HG03457 (cell line): Measurements from ENCODE around the gene IGF2BP2.
"Not testable (repeated sequence)": the region's sequence is repeated elsewhere in the genome, so short reads cannot be mapped to it uniquely, and the experiment has no call there.

ENCODE experiments used
- ATAC-seq: cut with Tn5 transposase; IDR thresholded peaks from one replicate; pipeline ENCODE4 v1.9.1; 2021; ENCODE audit warnings: moderate number of reproducible peaks; ENCODE audit not compliant: unreplicated experiment

IGF2BP2 gene

DNA sequence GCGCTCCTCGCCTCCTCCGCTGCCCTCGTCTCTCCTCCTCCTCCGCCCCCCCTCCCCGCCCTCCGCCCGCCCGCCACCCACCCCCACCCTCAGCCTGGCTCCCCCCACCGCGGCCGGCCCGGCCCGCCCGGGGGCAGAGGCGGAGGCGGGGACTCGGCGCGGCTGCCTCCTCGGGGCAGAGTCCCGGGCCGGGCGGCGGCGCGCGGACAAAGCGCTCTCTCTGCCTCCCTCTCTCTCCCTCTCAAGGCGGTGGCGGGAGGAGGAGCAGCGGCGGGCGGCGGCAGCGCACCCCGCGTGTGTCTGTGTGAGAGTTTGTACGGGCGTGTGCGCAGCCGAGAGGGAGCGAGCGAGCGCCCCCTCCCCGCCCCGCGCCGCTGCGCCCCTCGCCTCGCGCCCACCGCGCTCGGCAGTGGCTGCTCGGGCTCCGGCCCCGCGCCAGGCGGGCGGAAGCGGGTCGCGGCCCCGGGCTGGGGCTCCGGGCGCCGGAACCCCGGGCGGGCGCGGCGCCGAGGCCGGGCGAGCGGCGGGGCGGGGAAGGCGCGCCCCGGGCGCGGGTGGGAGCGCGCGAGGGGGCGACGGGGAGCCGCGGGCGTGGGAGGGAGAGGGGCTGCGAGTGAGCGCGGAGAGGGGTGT is at the start of gene IGF2BP2:
TSS of gene IGF2BP2 (minus strand) at position 37 of the 633 bp plus-strand sequence. CDS start 82 bp downstream, outside the sequence.
- no peak for ATAC-seq

DNA sequence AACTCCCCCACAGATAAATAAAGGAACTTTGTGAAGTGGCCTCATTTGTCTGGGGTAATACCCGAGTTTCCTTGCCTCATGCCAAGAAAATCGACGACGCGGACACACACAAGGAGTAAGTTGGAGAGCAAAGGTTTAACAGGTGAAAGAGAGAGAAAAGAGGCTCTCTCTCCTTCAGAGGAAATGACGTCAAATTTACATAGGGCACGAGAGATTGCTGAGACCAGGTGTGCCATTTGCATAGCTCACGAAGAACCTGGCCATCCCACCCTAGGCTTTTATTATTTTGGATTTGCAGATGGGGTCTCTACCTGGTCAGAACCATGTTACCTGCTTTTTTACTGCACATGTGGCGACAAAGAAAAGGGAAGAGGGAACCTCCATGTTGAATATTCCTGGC is 49.3 kb upstream of the IGF2BP2 start:
- ATAC-seq: no peak

DNA sequence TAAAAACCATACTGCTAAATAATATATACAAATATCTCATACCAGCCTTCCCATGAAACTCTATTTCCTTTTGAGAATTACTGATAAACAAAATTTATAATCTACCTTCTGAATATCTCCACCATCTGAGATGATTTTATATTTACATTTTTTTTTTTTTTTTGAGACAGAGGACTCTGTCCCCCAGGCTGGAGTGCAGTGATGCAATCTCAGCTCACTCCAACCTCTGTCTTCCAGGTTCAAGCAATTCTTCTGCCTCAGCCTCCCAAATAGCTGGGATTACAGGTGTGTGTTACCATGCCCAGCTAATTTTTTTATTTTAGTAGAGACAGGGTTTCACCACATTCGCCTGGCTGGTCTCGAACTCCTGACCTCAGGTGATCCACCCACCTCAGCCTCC is 42.8 kb upstream of the IGF2BP2 start:
- ATAC-seq: no peak

DNA sequence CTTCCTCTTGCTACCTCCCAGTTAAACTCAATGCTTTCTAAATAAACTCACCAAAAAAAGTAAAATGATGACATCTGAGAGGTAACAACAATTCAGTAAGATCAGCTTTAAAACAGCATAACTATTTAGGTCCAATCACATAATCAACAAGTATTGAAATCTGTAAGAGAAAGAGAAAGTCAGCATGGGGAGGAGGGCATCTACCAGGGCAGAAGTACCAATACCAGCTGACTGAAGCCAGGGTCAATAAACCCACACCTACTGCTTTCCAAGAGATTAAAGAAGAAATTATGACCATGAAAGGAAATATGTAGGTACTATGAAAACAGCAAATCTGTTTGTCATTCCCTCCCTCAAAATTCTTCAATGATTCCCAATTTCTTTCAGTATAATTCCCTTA is 42.2 kb upstream of the IGF2BP2 start:
- ATAC-seq: no peak

DNA sequence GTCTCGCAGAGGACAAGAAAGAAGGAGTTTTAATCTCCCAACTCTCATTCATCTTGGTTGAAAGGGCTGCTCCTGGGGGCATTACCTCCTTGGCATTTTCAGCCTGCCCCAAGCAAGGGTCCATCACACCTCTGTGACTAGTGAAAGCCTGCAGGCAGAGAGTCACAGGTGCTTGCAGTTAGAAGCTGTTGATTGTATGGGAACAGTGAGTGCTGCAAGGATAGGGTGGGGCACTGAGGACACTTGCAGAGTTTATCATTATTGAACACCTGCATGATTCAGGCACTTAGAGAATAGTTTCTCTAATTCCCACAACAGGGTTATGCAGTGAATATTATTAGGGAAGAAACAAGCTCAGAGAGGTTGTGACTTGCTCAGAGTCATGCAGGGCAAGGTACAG is 41.7 kb upstream of the IGF2BP2 start:
- no peak for ATAC-seq

DNA sequence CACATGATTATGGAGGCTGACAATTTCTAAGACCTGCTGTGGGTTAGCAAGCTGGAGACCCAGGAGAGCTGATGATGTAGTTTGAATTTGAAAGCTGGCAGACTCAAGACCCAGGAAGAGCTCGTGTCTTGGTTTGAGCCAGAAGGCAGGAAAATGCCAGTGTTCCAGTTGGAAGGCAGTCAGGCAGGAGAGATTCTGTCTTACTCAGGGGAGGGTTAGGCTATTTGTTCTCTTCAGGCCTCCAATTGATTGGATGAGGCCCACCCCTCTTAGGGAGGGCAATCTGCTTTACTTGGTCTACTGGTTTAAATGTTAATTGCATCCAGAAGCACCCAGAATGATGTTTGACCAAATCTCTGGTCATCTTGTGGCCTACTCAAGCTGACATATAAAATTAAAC is 40.4 kb upstream of the IGF2BP2 start:
- ATAC-seq: no peak

DNA sequence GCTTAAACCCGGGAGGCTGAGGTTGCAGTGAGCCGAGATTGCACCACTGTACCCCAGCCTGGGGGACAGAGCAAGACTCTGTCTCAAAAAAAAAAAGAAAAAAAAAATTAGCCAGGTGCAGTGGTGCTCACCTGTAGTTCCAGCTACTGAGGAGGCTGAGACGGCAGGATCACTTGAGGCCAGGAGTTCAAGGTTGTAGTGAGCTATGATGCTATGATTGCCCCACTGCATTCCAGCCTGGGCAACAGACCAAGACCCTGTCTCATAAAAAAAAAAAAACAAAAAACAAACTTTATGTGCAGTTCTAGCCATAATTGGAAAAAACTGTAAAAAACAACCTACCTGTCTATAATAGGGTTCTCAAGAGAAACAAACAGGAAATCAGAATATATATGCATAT is 39.9 kb upstream of the IGF2BP2 start:
- no peak for ATAC-seq

DNA sequence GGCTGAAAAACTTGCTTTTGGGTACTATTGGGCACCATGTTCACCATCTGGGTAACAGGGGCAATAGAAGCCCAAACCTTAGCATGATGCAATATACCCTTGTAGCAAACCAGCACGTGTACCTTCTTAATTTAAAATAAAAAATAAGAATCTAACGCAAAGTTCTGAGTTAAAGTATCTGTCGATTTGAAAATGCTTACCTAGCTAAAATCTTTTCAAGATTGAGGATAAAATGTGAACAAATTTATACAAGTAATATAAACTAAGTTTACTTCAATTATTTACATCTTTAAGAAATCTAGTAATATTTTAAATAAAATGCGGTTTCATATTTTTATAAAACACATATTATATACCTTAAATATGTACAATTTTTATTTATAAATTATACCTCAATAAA is 38.1 kb upstream of the IGF2BP2 start:
- no peak for ATAC-seq

DNA sequence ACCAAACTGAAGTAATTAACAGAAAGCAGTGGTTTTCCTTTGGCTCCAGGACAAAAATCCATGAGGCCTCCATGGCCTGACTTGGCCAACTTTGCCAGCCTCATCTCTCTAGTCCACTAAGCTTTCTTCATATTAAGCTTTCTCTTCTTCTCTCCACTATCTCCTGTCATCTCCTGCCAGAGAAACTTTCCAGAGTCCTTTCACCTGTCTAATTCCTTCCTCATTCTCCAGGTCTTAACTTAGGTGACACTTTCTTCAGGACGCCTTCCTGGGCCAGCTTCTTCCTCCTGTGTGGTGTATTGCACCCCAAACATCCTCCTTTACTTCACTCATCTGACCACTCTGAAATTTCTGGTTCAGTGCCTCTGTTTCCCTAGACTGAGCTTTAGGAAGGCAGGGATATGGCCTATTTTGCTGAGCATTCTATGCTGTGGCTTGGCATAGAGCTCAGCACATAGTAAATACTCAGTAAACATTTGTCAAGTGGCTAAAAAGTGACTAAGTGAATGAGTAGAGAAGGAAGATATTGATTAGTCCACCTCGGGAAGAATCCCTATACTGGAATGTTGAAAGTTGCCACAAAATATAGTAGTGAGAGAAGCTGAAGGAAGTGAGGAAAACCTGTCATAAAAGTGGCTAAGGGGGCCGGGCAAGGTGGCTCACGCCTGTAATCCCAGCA is 34.6 kb upstream of the IGF2BP2 start:
- no peak for ATAC-seq

DNA sequence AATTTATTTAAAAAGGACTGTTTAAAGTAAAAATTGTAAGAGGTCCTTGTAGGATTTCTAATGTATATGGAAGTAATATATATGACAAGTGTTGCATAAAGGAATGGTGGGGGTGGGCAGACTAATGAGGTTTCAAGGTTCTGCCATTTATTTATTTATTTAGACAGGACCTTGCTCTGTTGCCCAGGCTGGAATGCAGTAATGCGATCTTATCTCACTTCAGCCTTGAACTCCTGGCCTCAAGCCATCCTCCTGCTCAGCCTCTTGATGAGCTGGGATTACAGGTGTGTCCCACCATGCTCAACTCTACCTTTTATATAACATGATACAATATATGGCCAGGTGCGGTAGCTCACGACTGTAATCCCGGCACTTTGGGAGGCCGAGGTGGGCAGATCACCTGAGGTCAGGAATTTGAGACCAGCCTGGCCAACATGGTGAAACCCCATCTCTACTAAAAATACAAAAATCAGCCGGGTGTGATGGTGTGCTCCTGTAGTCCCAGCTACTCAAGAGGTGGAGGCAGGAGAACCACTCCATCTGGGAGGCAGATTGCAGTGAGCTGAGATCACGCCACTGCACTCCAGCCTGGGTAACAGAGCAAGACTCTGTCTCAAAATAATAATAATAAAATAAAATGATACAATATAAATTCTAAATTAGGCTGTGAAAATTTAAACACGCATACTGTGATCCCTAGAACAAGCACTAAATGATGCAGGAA is 33.8 kb upstream of the IGF2BP2 start:
- no peak for ATAC-seq

DNA sequence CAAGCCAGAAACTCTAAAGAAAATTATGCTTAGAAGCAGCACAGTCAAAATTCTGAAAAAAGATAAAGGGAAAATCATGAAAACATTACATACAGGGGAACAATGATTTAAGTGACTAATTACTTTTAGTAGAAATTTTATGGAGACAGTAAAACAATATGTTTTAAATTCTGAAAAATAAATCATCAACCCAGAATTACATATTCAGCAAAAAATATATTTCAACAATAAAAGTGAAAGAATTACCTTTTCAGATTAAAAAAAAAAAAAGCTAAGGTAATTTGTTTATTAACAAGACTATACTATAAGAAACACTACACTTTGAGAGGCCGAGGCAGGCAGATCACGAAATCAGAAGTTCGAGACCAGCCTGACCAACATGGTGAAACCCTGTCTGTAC is 32.4 kb upstream of the IGF2BP2 start:
- ATAC-seq: no peak

DNA sequence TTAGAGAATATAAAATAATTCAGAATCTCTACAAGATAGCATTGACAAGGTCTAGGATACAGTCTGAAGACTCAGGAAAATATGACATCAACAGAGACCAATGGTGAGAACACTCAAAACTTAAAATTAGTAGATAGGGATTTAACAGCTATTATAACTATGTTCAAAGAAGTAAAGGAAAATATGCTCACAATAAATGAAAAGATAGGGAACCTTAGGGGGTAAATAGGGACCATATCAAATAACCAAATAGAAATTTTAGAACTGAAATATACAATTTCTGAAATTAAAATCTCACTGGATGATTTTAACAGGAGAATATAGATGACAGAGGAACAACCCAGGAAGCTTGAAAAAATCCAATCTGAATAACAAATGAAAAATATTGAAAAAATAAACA is 31.8 kb upstream of the IGF2BP2 start:
- no peak for ATAC-seq

DNA sequence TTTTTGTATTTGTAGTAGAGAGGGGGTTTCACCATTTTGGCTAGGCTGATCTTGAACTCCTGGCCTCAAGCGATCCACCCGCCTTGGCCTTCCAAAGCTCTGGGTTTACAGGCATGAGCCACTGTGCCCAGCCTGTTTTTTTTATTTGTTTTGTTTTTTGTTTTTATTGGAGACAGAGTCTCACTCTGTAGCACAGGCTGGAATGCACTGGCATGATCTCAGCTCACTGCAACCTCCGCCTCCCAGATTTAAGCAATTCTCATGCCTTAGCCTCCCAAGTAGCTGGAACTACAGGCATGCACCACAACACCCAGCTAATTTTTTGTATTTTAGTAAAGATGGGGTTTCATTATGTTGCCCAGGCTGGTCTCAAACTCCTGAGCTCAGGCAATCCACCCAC is 28.9 kb upstream of the IGF2BP2 start:
- ATAC-seq: not testable (repeated sequence)

DNA sequence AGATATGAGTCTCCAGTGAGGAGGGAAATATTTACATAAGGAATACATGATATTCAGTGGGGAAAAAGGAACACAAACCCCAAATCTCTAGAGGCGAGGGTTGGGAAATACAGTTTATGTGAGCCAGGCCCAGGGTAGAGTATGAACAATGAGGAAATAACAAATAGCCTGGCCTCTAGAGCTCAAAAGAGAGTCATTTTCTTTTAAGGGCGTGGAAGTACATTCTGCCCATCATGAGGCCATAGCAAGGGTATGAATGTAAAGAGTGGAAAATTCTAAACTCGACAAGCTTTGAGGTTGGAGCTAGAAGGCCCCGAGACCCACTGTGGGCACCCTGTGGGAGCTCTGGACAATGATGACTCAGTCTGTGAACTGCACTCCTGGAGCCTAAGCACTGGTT is 27.8 kb upstream of the IGF2BP2 start:
- ATAC-seq: no peak

DNA sequence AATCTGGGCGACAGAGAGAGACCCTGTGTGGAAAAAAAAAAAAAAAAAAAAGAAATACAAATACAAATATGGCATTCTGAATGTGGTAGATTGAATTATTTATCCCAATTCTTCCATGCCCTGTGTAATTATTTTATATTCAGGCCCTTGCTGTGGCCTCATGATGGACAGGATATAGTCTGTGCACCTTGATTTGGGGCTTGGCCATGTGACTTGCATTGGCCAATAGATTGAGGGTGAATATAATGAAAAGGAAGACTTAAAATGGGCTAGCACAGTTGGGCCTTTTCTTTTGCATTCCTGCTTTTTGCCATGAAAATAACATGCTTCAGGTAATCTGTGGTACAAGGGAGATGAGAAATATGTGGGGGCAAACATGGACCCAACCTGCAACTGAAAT is 27.1 kb upstream of the IGF2BP2 start:
- no peak for ATAC-seq

DNA sequence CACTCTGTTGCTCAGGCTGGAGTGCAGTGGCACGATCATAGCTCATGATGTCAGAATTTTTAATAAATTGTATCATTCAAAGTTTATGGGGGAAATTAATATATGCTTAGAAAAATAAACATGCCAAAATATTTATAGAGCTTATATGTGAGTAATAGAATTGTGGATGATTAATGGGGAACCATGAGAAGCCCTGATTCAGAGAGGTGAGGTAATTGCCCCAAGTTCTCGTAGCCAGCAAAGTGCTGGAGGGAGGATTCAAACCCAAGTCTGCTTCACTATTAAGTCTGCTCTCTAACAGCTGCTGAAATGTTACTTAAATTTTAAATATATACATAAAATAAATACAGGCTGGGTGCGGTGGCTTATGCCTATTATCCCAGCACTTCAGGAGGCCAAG is 26.2 kb upstream of the IGF2BP2 start:
- no peak for ATAC-seq

DNA sequence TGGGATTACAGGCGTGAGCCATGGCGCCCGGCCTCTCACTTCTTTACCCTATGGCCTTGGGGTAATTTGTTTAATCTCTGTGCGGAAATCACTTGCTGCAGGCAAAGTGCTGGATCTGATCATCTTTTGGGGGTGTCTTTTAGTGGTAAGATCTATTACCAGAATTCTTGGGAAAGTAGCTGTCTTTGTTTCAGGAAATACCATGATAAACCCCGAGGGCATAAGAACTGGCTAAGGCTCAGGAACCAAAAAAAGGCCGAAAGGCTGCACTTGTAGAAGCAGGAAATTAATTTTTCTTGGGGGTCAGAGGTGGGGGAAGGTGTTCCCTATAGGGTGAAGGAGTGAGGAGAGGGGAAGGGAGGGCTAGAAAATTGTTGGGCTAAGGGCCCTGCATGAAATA is 22.7 kb upstream of the IGF2BP2 start:
- ATAC-seq: no peak

DNA sequence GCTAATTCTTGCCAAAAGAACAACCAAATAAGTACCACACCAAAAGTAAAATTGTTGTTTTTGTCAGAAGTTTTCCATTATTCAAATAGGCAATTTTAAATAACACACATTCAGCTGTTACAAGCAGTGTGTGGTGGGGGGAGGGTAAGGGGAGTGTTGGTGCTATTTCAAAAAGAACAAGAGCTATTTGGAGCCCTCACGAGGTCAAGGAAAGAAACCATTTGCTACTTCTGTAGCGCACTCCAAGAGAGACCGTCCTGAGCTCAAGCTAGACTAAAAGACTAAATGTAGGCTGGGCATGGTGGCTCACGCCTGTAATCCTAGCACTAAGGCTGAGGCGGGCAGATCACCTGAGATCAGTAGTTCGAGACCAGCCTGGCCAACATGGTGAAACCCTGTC is 21.2 kb upstream of the IGF2BP2 start:
- ATAC-seq: no peak

DNA sequence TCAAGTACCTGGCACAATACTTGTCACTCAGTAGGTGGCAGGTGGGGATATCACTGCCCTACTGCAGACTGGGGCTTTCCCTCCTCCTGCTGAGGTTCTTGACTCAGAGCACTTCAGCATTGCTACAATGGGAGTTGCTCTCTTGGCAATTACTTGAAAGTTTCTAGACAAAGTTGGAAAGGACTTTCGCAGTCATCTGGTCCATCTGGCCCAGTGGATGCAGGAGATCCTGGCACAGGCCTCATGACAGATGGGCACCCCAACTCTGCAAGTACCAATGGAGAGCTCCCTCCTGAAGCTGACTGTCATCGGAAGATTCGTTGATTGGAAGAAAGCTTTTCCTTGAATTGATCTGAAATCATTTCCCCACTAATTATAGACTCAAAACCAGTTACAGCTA is 19.2 kb upstream of the IGF2BP2 start:
- ATAC-seq: no peak

DNA sequence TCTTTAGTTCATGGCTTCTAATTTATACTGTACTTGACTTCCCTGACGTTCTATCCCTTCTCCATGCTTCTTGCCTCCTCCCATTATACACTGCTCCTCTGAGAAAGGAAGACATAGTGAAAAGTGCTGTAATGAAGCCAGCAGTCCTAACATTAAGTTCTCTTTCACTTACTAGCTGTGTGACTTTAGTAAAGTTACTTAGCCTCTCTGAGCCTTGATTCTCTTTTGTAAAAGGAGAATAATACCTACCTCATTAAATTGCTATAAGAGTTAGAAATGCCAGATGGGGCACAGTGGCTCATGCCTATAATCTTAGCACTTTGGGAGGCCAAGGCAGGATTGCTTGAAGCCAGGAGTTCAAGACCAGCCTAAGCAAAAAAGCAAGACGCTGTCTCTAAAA is 18.8 kb upstream of the IGF2BP2 start:
- ATAC-seq: no peak

DNA sequence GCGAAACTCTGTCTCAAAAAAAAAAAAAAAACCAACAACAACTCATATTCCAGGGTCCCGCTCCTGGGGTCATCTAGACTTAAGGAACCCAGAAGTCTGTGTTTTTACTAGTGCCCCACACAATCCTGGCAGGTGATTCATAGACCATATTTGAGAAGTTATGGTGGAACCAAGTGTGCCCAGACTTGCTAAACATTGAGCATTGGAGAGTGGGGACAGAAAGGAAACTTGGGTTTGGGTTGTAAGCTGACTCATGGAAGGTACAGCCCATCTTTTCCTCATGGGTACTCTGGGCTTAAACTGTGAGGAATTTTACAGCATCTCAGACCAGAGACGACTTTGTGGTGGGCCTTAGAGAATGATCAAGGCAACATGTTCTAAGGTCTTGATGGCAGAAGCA is 18.3 kb upstream of the IGF2BP2 start:
- no peak for ATAC-seq

DNA sequence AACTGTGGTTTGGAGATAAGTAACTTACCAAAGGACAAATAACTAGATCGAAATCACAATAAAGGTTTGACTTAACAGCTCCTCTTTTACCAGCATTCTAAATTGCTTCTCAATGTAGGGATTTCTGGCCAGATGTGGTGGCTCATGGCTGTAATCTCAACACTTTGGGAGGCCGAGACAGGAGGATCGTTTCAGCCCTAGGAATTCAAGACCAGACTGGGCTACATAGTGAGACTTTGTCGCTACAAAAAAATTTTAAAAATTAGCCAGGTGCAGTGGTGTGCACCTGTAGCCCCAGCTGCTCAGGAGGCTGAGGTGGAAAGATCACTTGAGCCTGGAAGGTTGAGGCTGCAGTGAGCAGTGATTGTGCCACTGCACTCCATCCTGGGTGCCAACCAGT is 17.4 kb upstream of the IGF2BP2 start:
- ATAC-seq: no peak
